ENCODE measurements around the gene AFAP1. TPM values are rescaled to one million over a fixed set of nuclear protein-coding genes. Genes with fewer than 3 reads are reported as not detected.

AFAP1 gene
- total RNA-seq, 2 donors from 2014 or later = 9.6 to 35.3 TPM

DNA sequence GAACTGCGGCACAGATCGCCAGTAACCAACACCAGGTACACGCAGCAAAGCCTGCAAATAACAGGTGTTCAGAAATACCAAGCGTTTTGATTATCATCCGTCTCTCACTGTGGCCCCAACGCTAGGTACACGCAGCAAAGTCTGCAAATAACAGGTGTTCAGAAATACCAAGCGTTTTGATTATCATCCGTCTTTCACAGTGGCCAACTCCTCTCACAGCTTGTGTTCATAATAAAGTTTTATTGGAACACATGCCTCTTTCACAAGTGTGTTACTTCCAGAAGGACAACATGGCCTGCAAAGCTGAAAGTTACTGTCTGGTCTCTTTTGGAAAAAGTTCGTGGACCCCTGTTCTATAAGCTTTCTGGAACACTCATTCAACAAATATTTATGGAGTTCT is 153.1 kb downstream of the AFAP1 start:
- 83 to 84% methylated on average over 10 of the region's 10 CpGs for WGBS, 2 donors
- no peaks in the 10 kb centered on the region for H3K4me1 ChIP-seq
- intact Hi-C loops (cut with DNase I) = no loop called here

DNA sequence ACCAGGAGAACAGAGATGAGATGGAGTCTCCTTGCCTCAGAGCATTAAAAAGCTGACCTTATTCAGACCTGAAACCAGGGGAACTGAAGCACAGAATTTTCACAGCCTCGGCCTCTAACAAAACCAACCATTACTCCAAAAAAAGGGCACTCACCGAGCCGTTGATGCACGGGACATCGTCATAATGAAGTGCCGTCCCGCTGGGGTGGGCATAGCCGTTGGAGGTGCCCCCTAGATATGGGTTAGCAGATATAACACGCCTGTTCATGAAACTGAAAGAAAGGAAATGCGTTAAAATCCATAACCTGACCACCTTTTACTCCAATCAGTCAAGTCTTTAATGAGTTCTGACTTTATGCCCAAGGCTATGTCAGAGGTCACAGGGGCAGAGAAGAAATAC is 153.6 kb downstream of the AFAP1 start:
- 93 to 94% methylated on average over 10 of the region's 10 CpGs for WGBS, 2 donors
- H3K36me3 ChIP-seq (replicated peaks in 1 of 2; ENCODE audit: insufficient read depth in 1 of 2, low read depth in 2 of 2) = no peaks in the 10 kb centered on the region
- intact Hi-C loops (cut with DNase I) = no loop called here
- H3K27me3 ChIP-seq = no peaks in the 10 kb centered on the region
- TF ChIP-seq, protein P1, sequence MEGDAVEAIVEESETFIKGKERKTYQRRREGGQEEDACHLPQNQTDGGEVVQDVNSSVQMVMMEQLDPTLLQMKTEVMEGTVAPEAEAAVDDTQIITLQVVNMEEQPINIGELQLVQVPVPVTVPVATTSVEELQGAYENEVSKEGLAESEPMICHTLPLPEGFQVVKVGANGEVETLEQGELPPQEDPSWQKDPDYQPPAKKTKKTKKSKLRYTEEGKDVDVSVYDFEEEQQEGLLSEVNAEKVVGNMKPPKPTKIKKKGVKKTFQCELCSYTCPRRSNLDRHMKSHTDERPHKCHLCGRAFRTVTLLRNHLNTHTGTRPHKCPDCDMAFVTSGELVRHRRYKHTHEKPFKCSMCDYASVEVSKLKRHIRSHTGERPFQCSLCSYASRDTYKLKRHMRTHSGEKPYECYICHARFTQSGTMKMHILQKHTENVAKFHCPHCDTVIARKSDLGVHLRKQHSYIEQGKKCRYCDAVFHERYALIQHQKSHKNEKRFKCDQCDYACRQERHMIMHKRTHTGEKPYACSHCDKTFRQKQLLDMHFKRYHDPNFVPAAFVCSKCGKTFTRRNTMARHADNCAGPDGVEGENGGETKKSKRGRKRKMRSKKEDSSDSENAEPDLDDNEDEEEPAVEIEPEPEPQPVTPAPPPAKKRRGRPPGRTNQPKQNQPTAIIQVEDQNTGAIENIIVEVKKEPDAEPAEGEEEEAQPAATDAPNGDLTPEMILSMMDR (IDR thresholded peaks at IDR 0.05) = no peak
- TF ChIP-seq POLR2A (IDR thresholded peaks at IDR 0.05) = no peak
- H3K4me1 ChIP-seq = no peaks in the 10 kb centered on the region
- H3K4me3 ChIP-seq = no peak overlapping the region
- H3K9me3 ChIP-seq = no peaks in the 10 kb centered on the region
- ATAC-seq (no peak), DNase-seq (no peak)
- H3K27ac ChIP-seq = no peak overlapping the region

More for the DNA sequence above, 153.1 kb downstream of the AFAP1 start:
- no peaks in the 10 kb centered on the region for H3K27me3 ChIP-seq
- H3K9me3 ChIP-seq = no peaks in the 10 kb centered on the region
- H3K27ac ChIP-seq = no peak overlapping the region
- H3K4me3 ChIP-seq = no peak overlapping the region
- no peak for TF ChIP-seq POLR2A (IDR thresholded peaks at IDR 0.05)
- TF ChIP-seq, protein P1 (IDR thresholded peaks at IDR 0.05) = no peak
- ATAC-seq (no peak), DNase-seq (no peak)
- no peaks in the 10 kb centered on the region for H3K36me3 ChIP-seq (replicated peaks in 1 of 2; ENCODE audit: insufficient read depth in 1 of 2, low read depth in 2 of 2)

DNA sequence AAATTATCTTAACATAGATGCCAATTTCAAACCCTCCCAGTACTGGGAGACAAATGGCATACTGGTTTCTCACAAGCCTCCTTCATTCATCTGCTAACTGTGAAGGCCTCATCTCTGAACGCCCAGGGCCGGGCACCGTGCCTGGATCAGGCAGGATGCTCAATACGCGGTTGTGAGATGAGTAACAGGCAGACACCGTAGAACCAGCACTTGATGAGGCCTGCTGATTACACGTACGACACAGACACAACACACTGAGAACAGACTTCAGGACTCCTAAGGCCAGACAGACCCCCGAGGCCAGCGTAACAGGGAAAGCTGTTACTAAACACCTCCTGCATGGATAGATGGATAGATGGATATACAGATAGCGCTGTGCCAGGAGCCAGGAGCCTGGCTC is 154.6 kb downstream of the AFAP1 start:
- intact Hi-C loops (cut with DNase I) = no loop called here
- TF ChIP-seq, protein P1 (IDR thresholded peaks at IDR 0.05) = no peak
- TF ChIP-seq POLR2A (IDR thresholded peaks at IDR 0.05) = no peak
- H3K36me3 ChIP-seq (replicated peaks in 1 of 2; ENCODE audit: insufficient read depth in 1 of 2, low read depth in 2 of 2) = no peaks in the 10 kb centered on the region
- 84 to 88% methylated on average over 11 of the region's 11 CpGs for WGBS, 2 donors
- no peak overlapping the region for H3K27ac ChIP-seq
- DNase-seq (no peak), ATAC-seq (no peak)
- no peaks in the 10 kb centered on the region for H3K27me3 ChIP-seq
- no peaks in the 10 kb centered on the region for H3K4me1 ChIP-seq
- no peak overlapping the region for H3K4me3 ChIP-seq
- no peaks in the 10 kb centered on the region for H3K9me3 ChIP-seq

DNA sequence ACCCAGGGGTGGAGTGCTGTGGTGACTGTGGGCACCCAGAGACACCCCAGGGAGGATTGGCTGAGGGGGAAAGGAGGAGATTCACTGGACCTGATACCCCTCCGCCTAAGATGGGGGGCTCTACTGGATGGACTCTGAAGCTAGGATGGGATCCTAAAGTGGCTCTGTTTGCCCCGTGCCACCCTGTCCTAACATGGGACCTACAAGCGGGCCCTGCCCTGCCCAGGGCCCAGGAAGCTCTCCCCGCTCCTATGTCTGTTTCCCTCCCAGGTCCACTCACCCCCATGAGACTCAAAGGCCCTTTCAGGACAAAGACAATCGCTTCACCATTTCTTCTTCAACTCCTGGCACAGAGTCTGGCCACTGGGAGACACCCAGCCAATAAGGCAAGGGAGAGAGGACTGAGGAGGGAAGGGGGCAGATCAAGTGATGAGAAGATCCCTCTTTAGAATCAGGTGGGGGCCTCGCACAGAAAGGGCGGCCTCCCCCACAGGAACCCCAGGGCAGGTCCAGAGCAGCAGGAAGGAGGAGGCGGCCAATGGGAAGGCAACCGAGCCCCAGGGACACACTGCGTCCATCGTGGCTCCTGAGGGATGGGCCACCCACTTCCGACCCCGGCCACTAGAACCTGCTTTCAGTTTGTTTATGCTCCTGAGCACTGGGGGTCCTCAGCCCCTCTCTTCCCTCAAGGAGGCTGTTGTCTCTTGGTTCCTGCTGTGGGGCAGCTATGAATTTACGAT is 155.4 kb downstream of the AFAP1 start:
- DNase-seq = no peak
- Histone ChIP-seq H3K9me3 (no peaks in the 10 kb centered on the region), H3K4me1 (no peaks in the 10 kb centered on the region), H3K27ac (no peak overlapping the region), H3K27me3 (no peaks in the 10 kb centered on the region), H3K4me3 (no peak overlapping the region), H3K36me3 (replicated peaks in 1 of 2; ENCODE audit: insufficient read depth in 1 of 2, low read depth in 2 of 2) (no peaks in the 10 kb centered on the region)
- TF ChIP-seq POLR2A (IDR thresholded peaks at IDR 0.05) = no peak
- TF ChIP-seq, protein P1 (IDR thresholded peaks at IDR 0.05) = no peak
- ATAC-seq = no peak
- WGBS, 2 donors = 88 to 89% methylated on average over 13 to 14 of the region's 14 CpGs
- intact Hi-C loops (cut with DNase I) = no loop called here

DNA sequence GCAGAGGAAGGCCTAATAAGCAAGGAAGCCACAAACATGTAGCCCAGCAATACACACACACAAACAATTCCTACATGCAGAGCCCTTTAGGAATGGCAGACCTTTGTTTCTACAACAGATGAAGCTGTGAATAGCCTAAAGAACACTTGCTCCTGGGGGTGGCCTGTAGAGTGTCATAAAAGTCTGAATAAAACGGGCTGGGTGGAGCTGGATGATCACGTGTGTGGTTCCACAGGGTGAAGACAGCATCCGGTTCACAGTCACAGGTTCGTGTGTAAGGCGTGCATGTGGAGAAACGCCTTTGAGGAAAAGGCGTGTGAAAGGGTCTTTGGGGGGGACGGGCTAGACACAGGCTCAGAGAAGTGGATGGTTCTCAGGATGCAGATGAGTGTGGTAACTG is 156.1 kb downstream of the AFAP1 start:
- no peak for ATAC-seq
- intact Hi-C loops (cut with DNase I) = no loop called here
- 92% methylated on average over 8 of the region's 8 CpGs for WGBS, 2 donors
- Histone ChIP-seq H3K4me3 (no peak overlapping the region), H3K27me3 (no peaks in the 10 kb centered on the region), H3K4me1 (no peaks in the 10 kb centered on the region), H3K36me3 (replicated peaks in 1 of 2; ENCODE audit: insufficient read depth in 1 of 2, low read depth in 2 of 2) (no peaks in the 10 kb centered on the region), H3K27ac (no peak overlapping the region), H3K9me3 (no peaks in the 10 kb centered on the region)
- TF ChIP-seq, protein P1 (IDR thresholded peaks at IDR 0.05) = no peak
- TF ChIP-seq POLR2A (IDR thresholded peaks at IDR 0.05) = no peak
- DNase-seq = no peak
